ENCODE data around the gene C2orf81.

Gene C2orf81

GRCh38 chr2:74414881-74415761 lies 6.3 kb downstream of the C2orf81 start:
- no peak overlapping the region for H3K4me3 ChIP-seq (ENCODE audit: low read depth, low read length)
- no peaks in the 10 kb centered on the region for H3K27me3 ChIP-seq (ENCODE audit: control insufficient read depth, insufficient read depth, low read length)
- H3K36me3 ChIP-seq (ENCODE audit: control insufficient read depth, insufficient read depth, low read length) = no peaks in the 10 kb centered on the region
- peak overlapping the region; percentile 86 for H2AFZ ChIP-seq
- peak overlapping the region; percentile 33 for H3K9ac ChIP-seq
- peak overlapping the region; percentile 15 for H3K4me2 ChIP-seq (ENCODE audit: low read length)
- peak overlapping the region; percentile 76 for H3K27ac ChIP-seq
- H3K79me2 ChIP-seq = no peaks in the 10 kb centered on the region
- TF ChIP-seq CTCF (IDR thresholded peaks at IDR 0.05) = no peak
- H3K9me3 ChIP-seq (ENCODE audit: control insufficient read depth, low read length) = no peaks in the 10 kb centered on the region
- H3K4me1 ChIP-seq = no peaks in the 10 kb centered on the region

GRCh38 chr2:74414441-74414840 lies 7.0 kb downstream of the C2orf81 start:
- H3K4me2 ChIP-seq (ENCODE audit: low read length) = no peak overlapping the region
- no peak overlapping the region for H3K9ac ChIP-seq
- no peaks in the 10 kb centered on the region for H3K36me3 ChIP-seq (ENCODE audit: control insufficient read depth, insufficient read depth, low read length)
- no peaks in the 10 kb centered on the region for H3K27me3 ChIP-seq (ENCODE audit: control insufficient read depth, insufficient read depth, low read length)
- H3K4me3 ChIP-seq (ENCODE audit: low read depth, low read length) = no peak overlapping the region
- no peaks in the 10 kb centered on the region for H3K79me2 ChIP-seq
- H2AFZ ChIP-seq = peak overlapping the region; percentile 86
- no peaks in the 10 kb centered on the region for H3K9me3 ChIP-seq (ENCODE audit: control insufficient read depth, low read length)
- peak overlapping the region; percentile 76 for H3K27ac ChIP-seq
- no peaks in the 10 kb centered on the region for H3K4me1 ChIP-seq
- no peak for TF ChIP-seq CTCF (IDR thresholded peaks at IDR 0.05)

GRCh38 chr2:74413001-74413698 lies 8.3 kb downstream of the C2orf81 start:
- H3K4me1 ChIP-seq = no peaks in the 10 kb centered on the region
- no peak overlapping the region for H3K27ac ChIP-seq
- no peak overlapping the region for H2AFZ ChIP-seq
- no peak overlapping the region for H3K4me2 ChIP-seq (ENCODE audit: low read length)
- TF ChIP-seq CTCF (IDR thresholded peaks at IDR 0.05) = no peak
- H3K36me3 ChIP-seq (ENCODE audit: control insufficient read depth, insufficient read depth, low read length) = no peaks in the 10 kb centered on the region
- no peaks in the 10 kb centered on the region for H3K27me3 ChIP-seq (ENCODE audit: control insufficient read depth, insufficient read depth, low read length)
- H3K4me3 ChIP-seq (ENCODE audit: low read depth, low read length) = no peak overlapping the region
- H3K9me3 ChIP-seq (ENCODE audit: control insufficient read depth, low read length) = no peaks in the 10 kb centered on the region
- H3K79me2 ChIP-seq = no peaks in the 10 kb centered on the region
- no peak overlapping the region for H3K9ac ChIP-seq

- no peak overlapping the region for H3K4me3 ChIP-seq (ENCODE audit: low read depth, low read length)
- H3K4me1 ChIP-seq = no peaks in the 10 kb centered on the region
- no peak overlapping the region for H2AFZ ChIP-seq
- TF ChIP-seq CTCF (IDR thresholded peaks at IDR 0.05) = no peak
- H3K27me3 ChIP-seq (ENCODE audit: control insufficient read depth, insufficient read depth, low read length) = no peaks in the 10 kb centered on the region
- H3K36me3 ChIP-seq (ENCODE audit: control insufficient read depth, insufficient read depth, low read length) = no peaks in the 10 kb centered on the region
- H3K9me3 ChIP-seq (ENCODE audit: control insufficient read depth, low read length) = no peaks in the 10 kb centered on the region
- no peaks in the 10 kb centered on the region for H3K79me2 ChIP-seq
- no peak overlapping the region for H3K9ac ChIP-seq
- no peak overlapping the region for H3K27ac ChIP-seq
- no peak overlapping the region for H3K4me2 ChIP-seq (ENCODE audit: low read length)
Measured at GRCh38 chr2:74407682-74408081, 13.7 kb downstream of the C2orf81 start.

Data from parathyroid adenoma (tissue), 2 donors.